ENCODE data around the gene MINDY2. TPM values are rescaled to one million over a fixed set of nuclear protein-coding genes. Genes with fewer than 3 reads are reported as not detected.

Gene MINDY2
- polyA plus RNA-seq, 1 experiment = 7.8 TPM

- Histone ChIP-seq H3K27me3 (ENCODE audit: control insufficient read depth, insufficient read depth, low read length) (no peaks in the 10 kb centered on the region), H3K36me3 (ENCODE audit: control insufficient read depth, insufficient read depth, low read length) (no peaks in the 10 kb centered on the region), H3K4me3 (ENCODE audit: low read depth, low read length) (no peak overlapping the region)
- POLR2A ChIA-PET = no interaction called here
- TF ChIP-seq CTCF (IDR thresholded peaks at IDR 0.05; ENCODE audit: insufficient read depth, low read depth, low read length) = no peak
- no peak for DNase-seq (ENCODE audit: low read depth)
- CTCF ChIA-PET = no interaction called here
Measured at GRCh38 chr15:58732625-58733363, 38.3 kb upstream of the MINDY2 start.

GRCh38 chr15:58734859-58735258 is 36.2 kb upstream of the MINDY2 start:
- Histone ChIP-seq H3K4me3 (ENCODE audit: low read depth, low read length) (no peak overlapping the region), H3K36me3 (ENCODE audit: control insufficient read depth, insufficient read depth, low read length) (no peaks in the 10 kb centered on the region), H3K27me3 (ENCODE audit: control insufficient read depth, insufficient read depth, low read length) (no peaks in the 10 kb centered on the region)
- no peak for TF ChIP-seq CTCF (IDR thresholded peaks at IDR 0.05; ENCODE audit: insufficient read depth, low read depth, low read length)
- POLR2A ChIA-PET = no interaction called here
- CTCF ChIA-PET = no interaction called here
- DNase-seq (ENCODE audit: low read depth) = no peak

GRCh38 chr15:58736018-58736643 is 35.0 kb upstream of the MINDY2 start:
- CTCF ChIA-PET = no interaction called here
- POLR2A ChIA-PET = no interaction called here
- TF ChIP-seq CTCF (IDR thresholded peaks at IDR 0.05; ENCODE audit: insufficient read depth, low read depth, low read length) = no peak
- Histone ChIP-seq H3K36me3 (ENCODE audit: control insufficient read depth, insufficient read depth, low read length) (no peaks in the 10 kb centered on the region), H3K4me3 (ENCODE audit: low read depth, low read length) (no peak overlapping the region), H3K27me3 (ENCODE audit: control insufficient read depth, insufficient read depth, low read length) (no peaks in the 10 kb centered on the region)
- no peak for DNase-seq (ENCODE audit: low read depth)

GRCh38 chr15:58737298-58737697 is 33.8 kb upstream of the MINDY2 start:
- H3K36me3 ChIP-seq (ENCODE audit: control insufficient read depth, insufficient read depth, low read length) = no peaks in the 10 kb centered on the region
- H3K27me3 ChIP-seq (ENCODE audit: control insufficient read depth, insufficient read depth, low read length) = no peaks in the 10 kb centered on the region
- no peak for TF ChIP-seq CTCF (IDR thresholded peaks at IDR 0.05; ENCODE audit: insufficient read depth, low read depth, low read length)
- POLR2A ChIA-PET = no interaction called here
- CTCF ChIA-PET = interaction anchor here (0.9 kb wide), 1 partner anchor 468 kb away, joined by 3 read pairs; no protein-coding TSS in a partner anchor
- no peak for DNase-seq (ENCODE audit: low read depth)
- H3K4me3 ChIP-seq (ENCODE audit: low read depth, low read length) = no peak overlapping the region

GRCh38 chr15:58738046-58738707 is 32.9 kb upstream of the MINDY2 start:
- Histone ChIP-seq H3K36me3 (ENCODE audit: control insufficient read depth, insufficient read depth, low read length) (no peaks in the 10 kb centered on the region), H3K4me3 (ENCODE audit: low read depth, low read length) (no peak overlapping the region), H3K27me3 (ENCODE audit: control insufficient read depth, insufficient read depth, low read length) (no peaks in the 10 kb centered on the region)
- TF ChIP-seq CTCF (IDR thresholded peaks at IDR 0.05; ENCODE audit: insufficient read depth, low read depth, low read length) = no peak
- POLR2A ChIA-PET = no interaction called here
- CTCF ChIA-PET = no interaction called here
- DNase-seq (ENCODE audit: low read depth) = no peak
